Measurements from ENCODE around the gene FBXO41. TPM values are rescaled to one million over a fixed set of nuclear protein-coding genes. Genes with fewer than 3 reads are reported as not detected.

Gene FBXO41
- total and polyA plus RNA-seq, 9 donors = 1.7 to 3.1 (median 2.9) TPM

DNA sequence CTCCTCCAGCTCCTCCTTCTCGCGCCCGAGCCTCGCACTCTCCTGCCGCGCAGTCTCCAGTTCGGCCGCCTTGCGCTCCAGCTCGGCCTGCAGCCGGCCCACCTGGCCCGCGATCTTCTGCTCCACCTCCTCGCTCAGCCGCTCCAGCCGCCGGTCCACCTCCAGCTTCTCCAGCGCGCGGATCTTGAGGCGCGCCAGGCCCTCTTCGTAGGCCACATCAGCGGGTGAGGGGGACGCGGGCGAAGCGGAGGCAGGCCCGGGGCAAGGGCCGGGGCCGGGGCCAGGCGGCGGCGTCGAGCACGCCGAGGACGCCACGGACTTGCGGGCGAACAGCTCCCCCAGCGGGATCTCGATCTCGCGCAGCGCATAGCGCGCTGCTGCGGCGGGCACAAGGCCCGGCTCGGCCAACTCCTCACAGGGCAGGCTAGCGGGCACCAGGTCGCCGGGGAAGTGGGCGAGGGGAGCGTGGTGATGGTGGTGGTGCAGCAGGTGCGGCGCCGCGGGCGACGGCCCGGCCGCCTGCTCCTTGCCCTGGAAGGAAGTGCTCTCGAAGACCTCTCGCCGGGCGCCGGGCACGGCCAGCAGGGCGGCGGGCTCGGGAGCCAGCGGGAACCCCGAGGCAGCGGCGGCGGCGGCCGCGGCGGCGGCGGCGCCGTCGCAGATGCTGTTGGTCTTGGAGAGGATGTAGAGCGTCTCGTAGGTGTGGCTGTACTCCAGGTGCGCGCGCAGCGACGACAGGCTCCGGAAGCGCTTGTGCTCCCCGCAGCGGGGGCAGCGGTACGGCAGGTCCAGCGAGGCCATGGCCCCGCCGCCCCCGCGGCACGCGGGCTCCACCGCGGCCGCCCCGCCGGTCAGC is 15.2 kb downstream of the FBXO41 start:
- Histone ChIP-seq H3K9me3 (no peaks in the 10 kb centered on the region), H3K4me1 (ENCODE audit: insufficient read depth) (peaks cover 3% of the 10 kb centered on the region), H3K4me3 (no peak overlapping the region), H3K27ac (no peak overlapping the region), H3K27me3 (no peaks in the 10 kb centered on the region), H3K36me3 (no peaks in the 10 kb centered on the region)
- no peak for DNase-seq
- 13 to 41% (median 34%) methylated on average over 79 to 113 of the region's 113 CpGs for WGBS, 3 donors
- TF ChIP-seq EP300 (IDR thresholded peaks at IDR 0.05) = no peak
- no peak for TF ChIP-seq POLR2A (IDR thresholded peaks at IDR 0.05)
- TF ChIP-seq, protein P1, sequence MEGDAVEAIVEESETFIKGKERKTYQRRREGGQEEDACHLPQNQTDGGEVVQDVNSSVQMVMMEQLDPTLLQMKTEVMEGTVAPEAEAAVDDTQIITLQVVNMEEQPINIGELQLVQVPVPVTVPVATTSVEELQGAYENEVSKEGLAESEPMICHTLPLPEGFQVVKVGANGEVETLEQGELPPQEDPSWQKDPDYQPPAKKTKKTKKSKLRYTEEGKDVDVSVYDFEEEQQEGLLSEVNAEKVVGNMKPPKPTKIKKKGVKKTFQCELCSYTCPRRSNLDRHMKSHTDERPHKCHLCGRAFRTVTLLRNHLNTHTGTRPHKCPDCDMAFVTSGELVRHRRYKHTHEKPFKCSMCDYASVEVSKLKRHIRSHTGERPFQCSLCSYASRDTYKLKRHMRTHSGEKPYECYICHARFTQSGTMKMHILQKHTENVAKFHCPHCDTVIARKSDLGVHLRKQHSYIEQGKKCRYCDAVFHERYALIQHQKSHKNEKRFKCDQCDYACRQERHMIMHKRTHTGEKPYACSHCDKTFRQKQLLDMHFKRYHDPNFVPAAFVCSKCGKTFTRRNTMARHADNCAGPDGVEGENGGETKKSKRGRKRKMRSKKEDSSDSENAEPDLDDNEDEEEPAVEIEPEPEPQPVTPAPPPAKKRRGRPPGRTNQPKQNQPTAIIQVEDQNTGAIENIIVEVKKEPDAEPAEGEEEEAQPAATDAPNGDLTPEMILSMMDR (IDR thresholded peaks at IDR 0.05) = no peak
- intact Hi-C loops (cut with DNase I) = no loop called here

- Histone ChIP-seq H3K4me1 (ENCODE audit: insufficient read depth) (peaks cover 3% of the 10 kb centered on the region), H3K36me3 (no peaks in the 10 kb centered on the region), H3K9me3 (no peaks in the 10 kb centered on the region), H3K4me3 (no peak overlapping the region), H3K27ac (no peak overlapping the region), H3K27me3 (no peaks in the 10 kb centered on the region)
- no peak for DNase-seq
- intact Hi-C loops (cut with DNase I) = no loop called here
- WGBS, 3 donors = 68 to 77% (median 72%) methylated on average over 14 of the region's 14 CpGs
- TF ChIP-seq, protein P1 (IDR thresholded peaks at IDR 0.05) = no peak
- no peak for TF ChIP-seq POLR2A (IDR thresholded peaks at IDR 0.05)
- TF ChIP-seq EP300 (IDR thresholded peaks at IDR 0.05) = no peak
These were observed 15.9 kb downstream of the FBXO41 start for GRCh38 chr2:73268366-73268829.

GRCh38 chr2:73267008-73267407 is 17.3 kb downstream of the FBXO41 start:
- H3K36me3 ChIP-seq = no peaks in the 10 kb centered on the region
- no peak for DNase-seq
- TF ChIP-seq, protein P1 (IDR thresholded peaks at IDR 0.05) = no peak
- TF ChIP-seq EP300 (IDR thresholded peaks at IDR 0.05) (no peak), POLR2A (IDR thresholded peaks at IDR 0.05) (no peak)
- 96 to 100% (median 99%) methylated on average over 4 of the region's 4 CpGs for WGBS, 3 donors
- no peaks in the 10 kb centered on the region for H3K27me3 ChIP-seq
- H3K9me3 ChIP-seq = no peaks in the 10 kb centered on the region
- H3K4me1 ChIP-seq (ENCODE audit: insufficient read depth) = peaks cover 3% of the 10 kb centered on the region
- no peak overlapping the region for H3K4me3 ChIP-seq
- intact Hi-C loops (cut with DNase I) = no loop called here
- H3K27ac ChIP-seq = no peak overlapping the region

GRCh38 chr2:73266061-73266901 is 18.0 kb downstream of the FBXO41 start:
- H3K27me3 ChIP-seq = no peaks in the 10 kb centered on the region
- H3K4me3 ChIP-seq = no peak overlapping the region
- no peak overlapping the region for H3K27ac ChIP-seq
- no peaks in the 10 kb centered on the region for H3K9me3 ChIP-seq
- no peak for DNase-seq
- intact Hi-C loops (cut with DNase I) = no loop called here
- H3K4me1 ChIP-seq (ENCODE audit: insufficient read depth) = peaks cover 3% of the 10 kb centered on the region
- TF ChIP-seq, protein P1 (IDR thresholded peaks at IDR 0.05) = no peak
- no peak for TF ChIP-seq EP300 (IDR thresholded peaks at IDR 0.05)
- TF ChIP-seq POLR2A (IDR thresholded peaks at IDR 0.05) = no peak
- 88 to 91% (median 88%) methylated on average over 24 to 26 of the region's 26 CpGs for WGBS, 3 donors
- no peaks in the 10 kb centered on the region for H3K36me3 ChIP-seq
